ENCODE data around the gene TMEM139. TPM values are rescaled to one million over a fixed set of nuclear protein-coding genes. Genes with fewer than 3 reads are reported as not detected.

Gene TMEM139
- total RNA-seq, 1 experiment from 2014 or later = 2.0 TPM

- Histone ChIP-seq H3K27ac (ENCODE audit: low read length) (no peak overlapping the region), H3K27me3 (ENCODE audit: control insufficient read depth, insufficient read depth, low read length) (peaks cover 6% of the 10 kb centered on the region; the same call in 1 of the 2 replicates), H3K4me1 (ENCODE audit: control insufficient read depth, insufficient read depth, low read length) (no peaks in the 10 kb centered on the region), H3K4me3 (ENCODE audit: low read depth in 2 of 2, low read length in 2 of 2) (no peak overlapping the region), H3K9me3 (ENCODE audit: control insufficient read depth, insufficient read depth, low read depth, low read length) (no peaks in the 10 kb centered on the region), H3K36me3 (ENCODE audit: control insufficient read depth, insufficient read depth, low read length) (no peaks in the 10 kb centered on the region)
- POLR2A ChIA-PET = no interaction called here
- in situ Hi-C loops (cut with HindIII; ENCODE audit: low pct_unique_long_range_greater_than_20kb, low sequenced_read_pairs) = no loop called here
- DNase-seq (ENCODE audit: low read depth, low spot score) = no peak
- no peak for TF ChIP-seq SIN3A (IDR thresholded peaks at IDR 0.05; ENCODE audit: borderline replicate concordance, insufficient read depth, low read depth, low read length)
- no peak for TF ChIP-seq TCF7L2 (IDR thresholded peaks at IDR 0.05; ENCODE audit: low read depth, low read length)
- no peak for TF ChIP-seq POLR2AphosphoS5 (IDR thresholded peaks at IDR 0.05; ENCODE audit: low read depth, low read length)
- no peak for TF ChIP-seq REST (IDR thresholded peaks at IDR 0.05; ENCODE audit: insufficient read depth in 1 of 2, low read depth in 2 of 2, low read length in 1 of 2)
- TF ChIP-seq CTCF (IDR thresholded peaks at IDR 0.05) = no peak
- intact Hi-C loops (cut with micrococcal nuclease; ENCODE audit: unreplicated experiment) = no loop called here
- CTCF ChIA-PET = no interaction called here
- no peak for ATAC-seq
- BruUV-seq (replicated peaks) = no TSS peak
Measured at GRCh38 chr7:143243111-143243510, 41.6 kb upstream of the TMEM139 start.

- intact Hi-C loops (cut with micrococcal nuclease; ENCODE audit: unreplicated experiment) (no loop called here), in situ Hi-C loops (cut with HindIII; ENCODE audit: low pct_unique_long_range_greater_than_20kb, low sequenced_read_pairs) (no loop called here)
- Histone ChIP-seq H3K9me3 (ENCODE audit: control insufficient read depth, insufficient read depth, low read depth, low read length) (no peaks in the 10 kb centered on the region), H3K27me3 (ENCODE audit: control insufficient read depth, insufficient read depth, low read length) (peaks cover 6% of the 10 kb centered on the region; the same call in 1 of the 2 replicates), H3K4me3 (ENCODE audit: low read depth in 2 of 2, low read length in 2 of 2) (no peak overlapping the region), H3K27ac (ENCODE audit: low read length) (no peak overlapping the region), H3K4me1 (ENCODE audit: control insufficient read depth, insufficient read depth, low read length) (no peaks in the 10 kb centered on the region), H3K36me3 (ENCODE audit: control insufficient read depth, insufficient read depth, low read length) (no peaks in the 10 kb centered on the region)
- no TSS peak for BruUV-seq (replicated peaks)
- DNase-seq (ENCODE audit: low read depth, low spot score) (no peak), ATAC-seq (no peak)
- TF ChIP-seq SIN3A (IDR thresholded peaks at IDR 0.05; ENCODE audit: borderline replicate concordance, insufficient read depth, low read depth, low read length) = no peak
- TF ChIP-seq TCF7L2 (IDR thresholded peaks at IDR 0.05; ENCODE audit: low read depth, low read length) = no peak
- no peak for TF ChIP-seq POLR2AphosphoS5 (IDR thresholded peaks at IDR 0.05; ENCODE audit: low read depth, low read length)
- TF ChIP-seq CTCF (IDR thresholded peaks at IDR 0.05) = no peak
- no peak for TF ChIP-seq REST (IDR thresholded peaks at IDR 0.05; ENCODE audit: insufficient read depth in 1 of 2, low read depth in 2 of 2, low read length in 1 of 2)
- CTCF ChIA-PET = no interaction called here
- POLR2A ChIA-PET = no interaction called here
Measured at GRCh38 chr7:143243614-143244013, 41.1 kb upstream of the TMEM139 start.
